Smooth muscle cell (in vitro differentiated cells): ENCODE measurements around the gene SPINT4. TPM values are rescaled to one million over a fixed set of nuclear protein-coding genes. Genes with fewer than 3 reads are reported as not detected.

Experiments used
- DNase-seq: peaks from one replicate; lab custom pipeline; 2025; ENCODE audit not compliant: unreplicated experiment; lab: John Stamatoyannopoulos, UW
- H2AFZ ChIP-seq: fragments of 200-600 bp; sonication (generic); 2 replicates; pipeline ENCODE4 v1.6.0; 2016; ENCODE audit warnings: antibody characterized with exemption, low read depth, mild to moderate bottlenecking
- H3F3A ChIP-seq: fragments of 200-600 bp; sonication (generic); 2 replicates; pipeline ENCODE4 v1.6.0; 2017; ENCODE audit warnings: antibody characterized with exemption, low read depth
- H3K27ac ChIP-seq: fragments of 200-600 bp; sonication (generic); 2 replicates; pipeline ENCODE4 v1.5.1; 2016; ENCODE audit warnings: low read depth, mild to moderate bottlenecking
- H3K27me3 ChIP-seq: fragments of 200-600 bp; sonication (generic); 2 replicates; pipeline ENCODE4 v1.6.1; 2016; ENCODE audit warnings: low read depth, mild to moderate bottlenecking
- H3K36me3 ChIP-seq: fragments of 200-600 bp; sonication (generic); 2 replicates; pipeline ENCODE4 v1.5.1; 2016; ENCODE audit warnings: low read depth
- H3K4me1 ChIP-seq: fragments of 200-600 bp; sonication (generic); 2 replicates; pipeline ENCODE4 v1.5.1; 2016; ENCODE audit warnings: low read depth
- H3K4me2 ChIP-seq: fragments of 200-600 bp; sonication (generic); 2 replicates; pipeline ENCODE4 v1.6.0; 2016; ENCODE audit warnings: mild to moderate bottlenecking
- H3K4me3 ChIP-seq: fragments of 200-600 bp; sonication (generic); 2 replicates; pipeline ENCODE4 v1.5.1; 2016; ENCODE audit warnings: mild to moderate bottlenecking
- H3K79me2 ChIP-seq: fragments of 200-600 bp; sonication (generic); 2 replicates; pipeline ENCODE4 v1.6.0; 2016; ENCODE audit warnings: low read depth, mild to moderate bottlenecking
- H3K9ac ChIP-seq: fragments of 200-600 bp; sonication (generic); 2 replicates; pipeline ENCODE4 v1.6.0; 2016; ENCODE audit warnings: low read depth
- H3K9me3 ChIP-seq: fragments of 200-600 bp; sonication (generic); replicated peaks from 2 replicates; pipeline ENCODE4 v1.5.1; 2016; ENCODE audit warnings: low read depth
- H4K20me1 ChIP-seq: fragments of 200-600 bp; sonication (generic); 2 replicates; pipeline ENCODE4 v1.6.0; 2016; ENCODE audit warnings: low read depth
- CTCF ChIP-seq: fragments of 200-600 bp; sonication (generic); IDR thresholded peaks from 2 replicates; pipeline ENCODE4 v1.5.1; 2017; ENCODE audit warnings: borderline replicate concordance, mild to moderate bottlenecking, antibody characterized with exemption; ENCODE audit not compliant: insufficient read depth, poor library complexity, severe bottlenecking
- WGBS: methylation state at CpG from one replicate; pipeline ENCODE4 v1.1.7; 2016; ENCODE audit warnings: low lambda C conversion rate; 5-methylcytosine and 5-hydroxymethylcytosine counted together
- polyA plus RNA-seq: library from polyadenylated mRNA; unstranded; fragments of >200 nt; fragmentation: Nextera tagmentation; extraction: Ambion mirVana; gene quantifications from 2 replicates; pipeline ENCODE4 v1.2.1, GENCODE V29; 2016
- total RNA-seq: library from RNA; depleted of rRNA; stranded (reverse); fragments of >200 nt; gene quantifications from 2 replicates; pipeline ENCODE4 v1.2.3, GENCODE V29; 2014

The SPINT4 gene
- total and polyA plus RNA-seq, 2 experiments from 2014 or later = not detected

GRCh38 chr20:45735988-45736387, 13.8 kb downstream of the SPINT4 start:
- H2AFZ ChIP-seq = no peak overlapping the region
- no peaks in the 10 kb centered on the region for H3F3A ChIP-seq
- no peak overlapping the region for H3K4me3 ChIP-seq
- H3K9me3 ChIP-seq = peaks cover 7% of the 10 kb centered on the region
- no peaks in the 10 kb centered on the region for H4K20me1 ChIP-seq
- no peak overlapping the region for H3K27ac ChIP-seq
- DNase-seq = no peak
- TF ChIP-seq CTCF = no peak
- 99% methylated on average over 23 of the region's 23 CpGs for WGBS
- no peaks in the 10 kb centered on the region for H3K36me3 ChIP-seq
- no peaks in the 10 kb centered on the region for H3K79me2 ChIP-seq
- no peak overlapping the region for H3K4me2 ChIP-seq
- no peaks in the 10 kb centered on the region for H3K27me3 ChIP-seq
- H3K4me1 ChIP-seq = no peaks in the 10 kb centered on the region
- no peak overlapping the region for H3K9ac ChIP-seq

GRCh38 chr20:45742596-45742995, 20.4 kb downstream of the SPINT4 start:
- no peaks in the 10 kb centered on the region for H3K36me3 ChIP-seq
- H3K4me3 ChIP-seq = no peak overlapping the region
- DNase-seq = no peak
- H3K27ac ChIP-seq = no peak overlapping the region
- no peaks in the 10 kb centered on the region for H4K20me1 ChIP-seq
- no peaks in the 10 kb centered on the region for H3K9me3 ChIP-seq
- H3K4me1 ChIP-seq = no peaks in the 10 kb centered on the region
- TF ChIP-seq CTCF = no peak
- no peaks in the 10 kb centered on the region for H3K27me3 ChIP-seq
- no peak overlapping the region for H2AFZ ChIP-seq
- no peak overlapping the region for H3K9ac ChIP-seq
- H3K4me2 ChIP-seq = no peak overlapping the region
- 86% methylated on average over 4 of the region's 4 CpGs for WGBS
- no peaks in the 10 kb centered on the region for H3F3A ChIP-seq
- H3K79me2 ChIP-seq = no peaks in the 10 kb centered on the region

- H3K4me2 ChIP-seq = no peak overlapping the region
- H2AFZ ChIP-seq = no peak overlapping the region
- TF ChIP-seq CTCF = no peak
- no peak overlapping the region for H3K27ac ChIP-seq
- H3K79me2 ChIP-seq = no peaks in the 10 kb centered on the region
- H3K9me3 ChIP-seq = no peaks in the 10 kb centered on the region
- no peak overlapping the region for H3K4me3 ChIP-seq
- H3K4me1 ChIP-seq = no peaks in the 10 kb centered on the region
- H4K20me1 ChIP-seq = no peaks in the 10 kb centered on the region
- no peak for DNase-seq
- H3K36me3 ChIP-seq = no peaks in the 10 kb centered on the region
- H3K9ac ChIP-seq = no peak overlapping the region
- no peaks in the 10 kb centered on the region for H3K27me3 ChIP-seq
- no peaks in the 10 kb centered on the region for H3F3A ChIP-seq
Measured at GRCh38 chr20:45745015-45745414, 22.9 kb downstream of the SPINT4 start.

GRCh38 chr20:45751721-45752120, 29.6 kb downstream of the SPINT4 start:
- WGBS = 89% methylated on average over 1 of the region's 1 CpG
- H3K27ac ChIP-seq = no peak overlapping the region
- no peak overlapping the region for H3K9ac ChIP-seq
- H3K4me1 ChIP-seq = no peaks in the 10 kb centered on the region
- H3K4me2 ChIP-seq = peak overlapping the region; percentile 15
- peaks cover 4% of the 10 kb centered on the region for H4K20me1 ChIP-seq
- no peaks in the 10 kb centered on the region for H3K79me2 ChIP-seq
- no peaks in the 10 kb centered on the region for H3F3A ChIP-seq
- DNase-seq = no peak
- H3K36me3 ChIP-seq = no peaks in the 10 kb centered on the region
- no peak for TF ChIP-seq CTCF
- no peak overlapping the region for H3K4me3 ChIP-seq
- H3K27me3 ChIP-seq = no peaks in the 10 kb centered on the region
- no peak overlapping the region for H2AFZ ChIP-seq
- H3K9me3 ChIP-seq = no peaks in the 10 kb centered on the region
